Measurements from ENCODE around the gene SMYD3.

The SMYD3 gene

DNA sequence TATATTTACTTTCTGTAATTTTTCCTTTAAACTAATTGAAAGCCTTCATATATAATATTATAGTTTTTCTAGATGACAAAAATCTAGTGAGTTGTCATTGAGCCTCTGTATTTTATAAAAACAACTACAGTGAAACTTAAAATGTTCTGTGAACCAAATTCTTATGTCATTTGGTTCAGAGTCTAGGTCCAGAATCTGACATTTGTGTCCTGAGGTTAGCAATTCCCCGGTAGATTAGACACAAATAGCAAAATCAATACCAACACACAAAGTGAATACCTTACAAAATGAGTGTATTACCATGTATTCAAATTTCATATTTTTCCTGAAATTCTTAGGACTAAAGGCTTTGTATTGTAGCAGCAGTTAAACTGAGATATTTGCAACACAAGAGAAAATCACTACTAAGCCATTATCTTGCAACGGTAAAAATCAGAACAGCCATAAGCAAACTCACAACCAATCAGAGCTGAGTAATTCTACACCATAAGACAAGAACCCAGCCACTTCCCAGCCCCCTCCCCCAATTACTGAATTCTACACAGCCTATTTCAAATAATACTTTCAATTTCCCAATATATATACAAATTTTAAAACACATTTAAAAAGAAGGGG is 573.5 kb downstream of the SMYD3 start:
- DNase-seq (ENCODE audit: low read depth in 3 of 3, low spot score in 1 of 3) = no peak

DNA sequence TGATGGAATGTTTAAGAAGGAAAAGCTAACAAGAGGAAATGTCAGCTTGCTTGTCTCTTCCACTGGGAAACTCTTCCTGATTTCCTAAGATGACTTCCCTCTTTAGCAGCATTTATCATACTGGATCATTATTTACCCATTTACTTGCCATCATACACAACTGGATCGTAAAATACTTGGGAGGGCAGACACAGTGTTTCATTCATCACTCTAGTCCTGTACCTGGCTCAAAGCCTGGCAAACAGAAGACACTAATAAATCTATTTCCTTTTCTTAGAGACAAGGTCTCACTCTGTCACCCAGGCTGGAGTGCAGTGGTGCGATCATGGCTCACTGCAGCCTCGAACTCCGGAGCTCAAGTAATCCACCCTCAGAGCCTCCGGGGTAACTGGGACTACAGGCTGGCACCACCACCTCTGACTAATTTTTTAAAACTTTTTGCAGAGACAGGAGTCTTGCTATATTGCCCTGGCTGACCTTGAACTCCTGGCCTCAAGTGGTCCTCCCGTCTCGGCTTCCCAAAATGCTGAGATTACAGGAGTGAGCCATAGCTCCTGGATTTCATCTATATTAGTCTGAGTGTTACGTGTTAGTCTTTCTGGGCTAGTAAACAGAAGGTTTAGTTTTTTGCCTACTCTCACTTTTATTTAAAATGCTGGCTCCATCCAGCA is 574.6 kb downstream of the SMYD3 start:
- DNase-seq (ENCODE audit: low read depth in 3 of 3, low spot score in 1 of 3) = no peak

DNA sequence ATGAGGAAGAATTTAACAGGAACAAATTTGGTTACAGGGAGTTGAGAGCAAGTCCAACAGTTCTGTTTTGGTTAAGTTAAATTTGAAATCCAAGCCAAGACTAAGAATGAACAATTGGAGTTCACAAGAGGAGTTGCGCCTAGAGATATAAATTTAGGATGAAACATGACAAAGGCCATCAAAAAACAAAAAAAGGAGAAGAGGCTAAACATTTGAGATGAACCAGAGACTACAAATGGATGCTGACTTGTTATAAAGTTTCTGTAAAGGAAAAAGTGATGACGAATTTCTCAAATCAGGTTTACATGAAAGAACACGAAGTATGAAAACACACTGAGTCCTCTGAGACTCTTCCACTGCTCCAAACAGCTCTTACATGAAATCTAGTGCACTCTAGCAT is 575.6 kb downstream of the SMYD3 start:
- no peak for DNase-seq (ENCODE audit: low read depth in 3 of 3, low spot score in 1 of 3)

DNA sequence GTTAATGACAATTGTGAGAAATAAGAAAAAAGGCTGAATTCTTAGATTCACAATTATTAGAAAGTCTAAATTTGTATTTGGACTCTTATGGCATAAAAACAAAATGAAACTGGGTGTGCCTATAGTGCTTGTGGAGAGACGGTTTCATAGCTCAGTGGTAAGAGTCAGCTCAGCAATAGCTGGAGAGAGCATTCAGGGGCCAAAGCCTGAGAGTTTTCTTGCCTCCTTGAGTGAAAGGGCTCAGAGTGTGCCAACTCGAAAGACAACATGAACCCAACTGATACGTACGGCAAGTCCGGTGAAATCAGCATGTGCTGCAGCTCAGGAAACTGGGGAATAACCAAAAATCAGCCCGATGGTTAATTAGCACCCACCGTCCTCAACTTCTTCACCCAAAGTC is 577.9 kb downstream of the SMYD3 start:
- no peak for DNase-seq (ENCODE audit: low read depth in 3 of 3, low spot score in 1 of 3)

DNA sequence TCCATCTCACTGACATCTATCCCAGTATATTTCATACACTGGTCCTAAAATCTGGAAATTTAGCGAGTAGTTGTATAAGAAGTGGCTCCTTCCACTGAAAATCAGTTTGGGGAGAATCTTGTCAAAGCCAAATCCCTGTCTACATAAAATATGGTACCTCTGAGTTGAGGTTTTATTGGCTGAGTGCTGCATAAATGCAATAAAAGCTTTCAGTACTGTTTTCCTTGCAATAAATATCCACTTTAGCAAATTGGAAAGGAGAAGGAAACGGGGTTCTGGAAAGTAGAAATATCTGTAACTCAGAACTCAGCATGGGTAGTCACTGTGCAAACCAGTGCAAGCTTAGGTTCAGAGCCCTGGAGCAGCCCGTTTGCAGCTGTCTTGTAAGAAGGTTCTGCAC is 580.2 kb downstream of the SMYD3 start:
- no peak for DNase-seq (ENCODE audit: low read depth in 3 of 3, low spot score in 1 of 3)

DNA sequence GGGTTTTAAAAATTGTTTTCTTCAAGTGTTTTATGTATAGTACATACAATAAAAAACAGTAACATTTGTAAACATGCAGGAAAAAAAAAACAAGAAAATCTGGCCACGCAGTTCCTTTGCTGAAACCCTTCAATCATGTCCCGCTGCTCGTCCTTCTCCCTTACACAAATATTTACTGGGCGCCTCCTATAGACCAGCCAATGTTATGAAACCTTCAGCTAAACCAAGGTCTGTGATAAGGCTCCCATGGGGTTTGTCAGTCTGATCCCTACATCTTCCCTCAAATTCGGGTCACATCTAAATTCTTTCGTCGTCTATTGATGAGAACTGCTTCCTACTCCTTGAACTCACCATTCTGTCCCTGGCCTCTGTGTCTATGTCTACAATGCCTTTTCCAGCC is 583.9 kb downstream of the SMYD3 start:
- no peak for DNase-seq (ENCODE audit: low read depth in 3 of 3, low spot score in 1 of 3)

DNA sequence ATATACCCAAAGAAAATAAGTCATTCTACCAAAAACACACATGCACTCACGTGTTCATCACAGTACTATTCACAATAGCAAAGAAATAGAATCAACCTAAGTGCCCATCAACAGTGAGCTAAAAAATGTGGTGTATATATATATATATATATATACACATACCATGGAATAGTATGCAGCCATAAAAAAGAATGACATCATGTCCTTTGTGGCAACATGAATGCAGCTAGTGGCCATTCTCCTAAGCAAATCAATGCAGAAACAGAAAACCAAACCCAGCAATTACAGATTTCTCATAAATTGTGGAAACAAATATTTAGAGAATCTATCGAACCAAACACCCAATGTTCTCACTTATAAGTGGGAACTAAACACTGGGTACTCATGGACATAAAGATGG is 585.7 kb downstream of the SMYD3 start:
- no peak for DNase-seq (ENCODE audit: low read depth in 3 of 3, low spot score in 1 of 3)

DNA sequence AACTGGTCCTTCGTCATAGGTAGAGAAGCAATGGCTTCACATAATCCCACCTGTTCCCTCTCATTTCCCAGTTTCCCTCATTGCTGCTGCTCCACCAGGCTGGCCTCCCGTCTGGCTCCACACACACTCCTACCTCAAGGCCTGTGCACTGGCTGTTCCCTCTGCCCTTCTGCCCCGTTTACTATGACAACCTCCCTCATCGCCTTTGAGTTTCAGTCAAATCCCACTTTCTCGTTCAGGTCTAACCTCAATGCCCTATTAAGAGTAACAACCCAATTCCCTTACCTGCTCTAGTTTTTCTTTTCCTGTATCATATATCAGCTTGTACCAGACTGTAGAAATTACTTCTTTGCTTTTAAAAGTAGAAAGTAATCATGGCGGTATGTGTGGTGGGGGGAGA is 589.7 kb downstream of the SMYD3 start:
- no peak for DNase-seq (ENCODE audit: low read depth in 3 of 3, low spot score in 1 of 3)

DNA sequence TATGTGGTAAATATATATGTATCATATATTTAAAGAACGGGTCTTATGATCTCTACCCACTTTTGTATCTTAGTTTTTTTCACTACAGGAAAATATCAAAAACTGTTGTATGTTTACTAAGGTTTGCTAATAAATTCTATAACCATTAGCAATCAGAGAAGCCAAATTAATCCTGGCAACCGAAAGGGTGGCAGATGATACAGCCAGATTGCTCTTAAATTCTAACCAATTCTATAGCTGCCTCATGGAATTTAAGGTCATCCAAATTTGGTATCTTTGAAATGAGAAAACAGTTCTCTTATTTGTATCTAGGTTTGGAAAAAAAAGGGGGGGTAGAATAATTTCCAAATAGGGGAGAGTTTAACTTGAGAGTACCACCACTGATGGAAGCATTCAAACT is 591.2 kb downstream of the SMYD3 start:
- no peak for DNase-seq (ENCODE audit: low read depth in 3 of 3, low spot score in 1 of 3)

DNA sequence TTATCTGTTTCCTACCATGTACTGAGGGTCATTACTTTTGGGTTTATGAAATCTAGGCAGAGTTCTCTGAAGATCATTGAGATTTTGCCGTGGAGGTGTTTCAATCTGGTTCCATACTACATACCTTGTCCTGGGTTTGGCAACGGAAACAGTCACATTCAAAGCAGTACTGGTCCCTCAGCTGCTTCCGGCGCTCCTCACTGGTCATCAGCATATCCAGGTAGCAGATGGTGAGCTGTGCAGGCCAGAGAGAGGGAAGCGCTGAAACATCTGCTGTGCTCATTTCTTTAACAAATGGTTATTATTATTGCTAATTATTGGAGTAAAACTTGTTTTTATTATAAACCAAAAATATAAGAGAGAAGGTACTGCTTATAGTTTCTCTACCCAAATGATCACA is 591.7 kb downstream of the SMYD3 start:
- no peak for DNase-seq (ENCODE audit: low read depth in 3 of 3, low spot score in 1 of 3)

DNA sequence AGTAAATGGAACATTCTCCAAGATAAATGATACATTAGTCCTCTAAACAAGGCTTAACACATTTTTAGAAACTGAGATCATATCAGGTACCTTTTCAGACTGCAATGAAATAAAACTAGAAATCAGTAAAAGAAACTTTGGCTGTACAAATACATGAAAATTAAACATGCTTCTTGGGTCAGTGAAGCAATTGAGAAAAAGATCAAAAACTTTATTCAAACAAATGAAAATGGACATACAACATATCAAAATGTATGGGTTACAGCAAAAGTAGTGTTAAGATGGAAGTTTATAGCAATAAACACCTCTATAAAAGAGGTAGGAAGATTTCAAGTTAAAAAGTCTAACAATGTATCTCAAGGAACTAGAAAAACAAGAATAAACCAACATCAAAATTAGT is 598.5 kb downstream of the SMYD3 start:
- DNase-seq (ENCODE audit: low read depth in 3 of 3, low spot score in 1 of 3) = no peak

DNA sequence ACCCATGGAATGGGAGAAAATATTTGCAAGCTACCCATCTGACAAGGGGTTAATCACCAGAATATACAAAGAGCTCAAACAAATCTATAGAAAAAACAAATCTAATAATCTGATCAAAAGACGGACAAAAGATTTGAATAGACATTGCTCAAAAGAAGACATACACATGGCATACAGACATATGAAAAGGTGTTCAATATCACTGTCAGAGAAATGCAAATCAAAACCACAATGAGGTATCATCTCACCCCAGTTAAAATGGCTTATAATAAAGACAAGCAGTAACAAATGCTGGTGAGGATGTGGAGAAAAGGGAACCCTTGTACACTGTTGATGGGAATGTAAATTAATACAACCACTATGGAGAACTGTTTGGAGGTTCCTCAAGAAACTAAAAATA is 600.9 kb downstream of the SMYD3 start:
- no peak for DNase-seq (ENCODE audit: low read depth in 3 of 3, low spot score in 1 of 3)

DNA sequence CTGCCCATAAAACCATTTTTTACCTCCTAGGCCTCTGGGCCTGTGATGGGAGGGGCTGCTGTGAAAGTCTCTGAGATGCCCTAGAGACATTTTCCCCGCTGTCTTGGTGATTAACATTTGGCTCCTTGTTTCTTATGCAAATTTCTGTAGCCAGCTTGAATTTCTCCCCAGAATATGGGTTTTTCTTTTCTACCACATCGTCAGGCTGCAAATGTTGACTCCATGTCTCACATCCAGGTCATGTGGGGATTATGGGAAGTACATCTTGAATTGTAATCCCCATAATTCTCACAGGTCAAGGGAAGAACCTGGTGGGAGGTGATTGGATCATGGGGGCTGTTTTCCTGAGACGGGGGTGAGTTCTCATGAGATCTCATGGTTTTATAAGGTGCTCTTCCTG is 603.2 kb downstream of the SMYD3 start:
- DNase-seq (ENCODE audit: low read depth in 3 of 3, low spot score in 1 of 3) = no peak

DNA sequence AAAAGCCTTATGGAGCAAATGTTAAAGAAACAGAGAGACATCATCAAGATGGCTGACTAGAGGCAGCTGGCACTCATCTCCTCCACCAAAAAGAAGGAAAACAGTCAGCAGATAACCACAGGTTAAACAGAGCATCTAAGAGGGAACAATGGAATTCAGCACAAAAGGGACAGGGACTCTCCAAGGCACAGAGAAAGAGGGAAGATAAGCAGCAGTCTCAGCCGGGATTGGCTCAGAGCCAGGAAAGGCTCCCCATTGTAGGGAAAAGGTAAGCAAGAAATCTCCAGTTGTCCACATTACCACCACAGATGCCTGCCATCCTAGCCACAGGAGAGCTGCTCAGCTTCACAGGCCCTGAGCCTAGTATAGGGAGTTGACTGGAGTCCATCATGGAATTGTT is 605.5 kb downstream of the SMYD3 start:
- no peak for DNase-seq (ENCODE audit: low read depth in 3 of 3, low spot score in 1 of 3)

DNA sequence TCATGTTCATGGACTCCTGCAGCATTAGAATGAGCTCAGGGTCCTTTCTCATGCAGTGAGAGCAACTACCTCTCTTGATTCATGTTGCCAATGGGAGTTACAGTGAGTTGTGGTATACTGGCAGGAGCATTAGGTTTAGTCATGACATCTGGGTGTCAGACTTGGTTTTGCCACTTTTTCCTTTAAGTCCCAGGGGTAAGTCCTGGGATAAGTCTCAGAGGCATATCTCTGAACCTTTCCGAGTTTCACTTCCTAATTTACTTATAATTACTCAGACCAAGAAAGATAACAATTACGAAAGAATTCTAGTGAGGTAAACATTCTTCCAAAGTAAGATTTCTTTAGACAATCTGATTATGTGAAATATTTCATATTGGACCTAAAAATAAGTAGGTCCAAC is 606.0 kb downstream of the SMYD3 start:
- no peak for DNase-seq (ENCODE audit: low read depth in 3 of 3, low spot score in 1 of 3)

DNA sequence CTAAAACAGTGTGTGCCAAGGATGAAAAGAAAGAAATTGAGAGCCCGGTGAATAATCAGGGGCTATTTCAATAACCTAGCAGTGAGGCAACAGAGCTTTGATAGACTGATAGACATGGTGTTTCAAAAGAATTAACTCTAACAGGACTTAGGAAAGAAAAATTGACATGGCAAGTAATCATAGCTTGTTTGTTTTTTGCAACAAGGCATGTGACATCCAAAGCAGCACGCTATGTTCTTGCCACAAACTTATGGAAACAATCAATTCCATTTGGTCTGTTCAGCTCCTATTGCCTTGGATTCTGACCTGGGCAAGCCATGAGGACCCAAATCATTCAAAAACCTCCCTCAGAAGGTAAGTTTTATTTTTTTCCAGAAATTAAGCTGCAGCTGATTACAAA is 608.5 kb downstream of the SMYD3 start:
- no peak for DNase-seq (ENCODE audit: low read depth in 3 of 3, low spot score in 1 of 3)

DNA sequence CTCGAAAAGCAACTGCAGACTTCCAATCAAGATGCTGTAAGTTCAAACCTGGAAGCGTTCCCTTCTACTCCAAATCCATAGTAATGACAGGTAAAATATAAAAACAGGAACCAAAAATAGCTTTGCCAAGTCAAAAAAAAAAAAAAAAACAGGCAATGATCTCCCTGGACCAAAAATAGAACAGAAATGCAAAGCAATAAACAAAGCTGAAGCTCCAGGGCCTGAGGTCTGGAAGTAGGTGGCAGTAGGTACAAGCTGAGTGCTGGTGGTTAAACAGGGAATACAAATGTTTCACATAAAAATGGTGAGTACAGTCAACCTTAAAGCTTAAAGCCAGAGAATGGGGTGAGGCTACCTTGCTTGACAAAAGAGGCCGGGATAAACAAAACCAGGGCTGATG is 610.8 kb downstream of the SMYD3 start:
- no peak for DNase-seq (ENCODE audit: low read depth in 3 of 3, low spot score in 1 of 3)

DNA sequence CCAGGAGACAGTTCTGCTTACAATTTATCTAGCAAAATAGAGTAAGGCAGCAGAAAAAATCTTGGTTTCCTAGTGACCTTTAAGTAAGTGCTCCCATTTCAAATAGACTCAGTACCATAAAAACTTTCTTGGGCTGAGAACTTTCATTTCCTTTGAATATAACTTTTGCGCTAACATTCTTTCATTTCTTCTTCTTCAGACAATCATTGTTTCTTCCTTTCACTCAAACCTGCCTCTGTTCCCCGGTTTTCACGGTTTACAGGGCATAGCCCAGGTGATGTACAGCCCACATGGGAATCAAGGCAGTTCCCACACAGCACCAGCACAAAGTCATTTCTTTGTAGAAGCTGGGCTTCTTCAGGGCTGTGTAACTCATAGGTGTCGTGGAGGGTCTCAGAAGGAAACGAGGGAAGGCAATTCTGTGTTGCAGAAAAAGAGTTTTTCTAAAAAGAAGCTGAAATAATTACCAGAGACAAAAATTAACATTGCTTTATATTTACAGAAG is 611.6 kb downstream of the SMYD3 start:
- DNase-seq (ENCODE audit: low read depth in 3 of 3, low spot score in 1 of 3) = no peak

DNA sequence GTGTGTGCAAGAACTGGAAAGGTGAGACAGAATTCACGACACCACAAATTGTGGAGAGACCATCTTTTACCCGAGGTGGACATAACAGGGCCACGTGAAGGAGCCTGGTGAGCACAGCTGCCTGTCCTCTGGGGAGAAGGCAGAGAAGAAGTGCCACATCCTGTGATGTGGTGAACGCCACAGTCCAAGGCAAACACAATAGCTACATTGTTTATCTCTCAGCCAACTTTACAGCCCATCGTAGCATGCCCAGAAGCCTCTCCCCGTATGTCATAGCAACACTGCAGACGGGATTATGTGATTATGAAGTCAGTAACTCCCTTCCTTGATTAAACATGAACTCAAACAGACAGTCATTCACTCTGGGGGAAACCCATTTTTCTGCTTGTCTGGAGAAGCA is 612.2 kb downstream of the SMYD3 start:
- DNase-seq (ENCODE audit: low read depth in 3 of 3, low spot score in 1 of 3) = no peak

DNA sequence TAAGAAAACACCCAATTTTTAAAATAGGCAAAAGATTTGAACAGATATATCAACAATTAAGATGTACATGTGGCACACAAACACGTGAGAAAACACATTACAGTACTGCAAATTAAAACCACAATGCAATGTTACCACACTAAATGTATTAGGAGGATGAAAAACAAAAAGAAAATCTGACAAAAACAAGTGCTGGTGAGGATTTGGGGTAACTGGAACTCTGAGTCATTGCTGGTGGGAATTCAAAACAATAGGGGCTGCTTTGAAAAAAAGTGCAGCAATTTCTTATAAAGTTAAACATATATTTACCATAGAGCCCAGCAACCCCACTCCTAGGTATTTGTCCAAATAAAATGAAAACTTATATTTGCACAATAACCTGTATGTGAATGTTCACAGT is 614.1 kb downstream of the SMYD3 start:
- DNase-seq (ENCODE audit: low read depth in 3 of 3, low spot score in 1 of 3) = no peak

DNA sequence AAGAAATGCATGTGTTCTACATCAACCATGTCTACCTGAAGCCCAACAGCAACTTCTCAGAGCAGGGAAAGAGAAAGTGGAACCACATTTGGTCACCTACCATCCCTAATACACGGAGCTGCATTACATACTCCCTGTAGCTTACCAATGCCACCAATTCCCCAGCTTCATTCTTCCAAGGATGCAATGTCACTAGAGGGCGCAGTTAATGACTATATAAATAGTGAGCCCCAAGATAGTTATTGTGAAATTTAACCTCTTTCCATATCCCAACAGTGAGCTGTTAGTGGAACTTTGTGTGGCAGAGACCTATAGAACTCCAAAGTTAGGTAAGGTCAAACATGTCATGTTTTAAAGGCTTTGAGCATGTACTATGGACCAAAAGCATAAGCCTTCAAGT is 618.3 kb downstream of the SMYD3 start:
- no peak for DNase-seq (ENCODE audit: low read depth in 3 of 3, low spot score in 1 of 3)

DNA sequence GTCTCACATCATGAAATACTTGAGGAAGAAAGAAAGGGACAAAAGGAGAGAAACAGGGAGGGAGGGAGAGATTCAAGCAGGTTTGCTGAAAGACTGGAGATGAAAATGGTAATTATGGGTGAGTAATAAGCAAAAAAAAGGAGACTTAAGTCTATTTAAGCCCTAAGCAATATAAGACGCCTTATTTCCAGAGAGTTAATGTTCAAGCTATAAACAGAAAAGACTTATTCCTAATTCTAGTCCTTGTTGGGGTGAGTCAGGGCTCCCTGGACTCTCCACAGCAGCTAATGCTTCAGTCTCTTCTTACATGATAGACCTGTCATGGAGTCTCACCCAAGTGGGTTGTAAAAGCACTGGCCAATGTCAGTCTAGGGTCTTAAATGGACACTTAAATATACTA is 619.2 kb downstream of the SMYD3 start:
- no peak for DNase-seq (ENCODE audit: low read depth in 3 of 3, low spot score in 1 of 3)

DNA sequence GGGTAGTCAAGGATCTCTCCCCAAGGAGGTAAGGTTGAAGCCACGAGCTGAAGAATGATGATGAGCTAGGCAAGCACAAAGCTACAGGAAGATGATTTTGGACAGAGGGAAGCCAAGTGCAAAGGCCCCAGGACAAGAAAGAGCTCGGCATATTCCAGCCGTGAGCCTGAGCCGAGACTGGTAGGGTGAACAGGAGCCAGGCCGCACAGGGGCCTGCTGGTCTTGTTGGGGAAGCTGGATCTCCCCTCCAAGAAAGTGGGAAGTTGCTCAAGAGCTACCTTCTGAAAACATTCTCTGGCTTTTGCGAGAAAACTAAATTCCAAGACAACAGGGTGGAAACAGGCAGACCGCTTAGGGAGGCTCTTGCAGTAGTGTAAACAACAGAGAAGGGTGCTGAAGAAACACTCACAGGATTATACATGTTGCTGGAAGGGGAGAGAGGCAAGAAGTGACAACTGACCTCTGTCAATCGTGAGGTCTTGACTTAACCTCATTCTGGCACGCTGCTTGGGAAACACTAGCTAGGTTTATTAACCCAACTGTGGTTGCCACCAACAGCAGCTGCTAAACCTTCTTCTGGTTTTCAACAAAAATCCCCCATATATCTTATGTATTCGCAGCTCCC is 625.2 kb downstream of the SMYD3 start:
- no peak for DNase-seq (ENCODE audit: low read depth in 3 of 3, low spot score in 1 of 3)

Measured in stimulated activated CD4-positive, alpha-beta T cell treated with anti-CD3 and anti-CD28 coated beads, TNF-alpha, amount 100 ng/mL, for 1 hour (primary cell).